SK-N-SH (cell line): ENCODE measurements around the gene IL17REL. TPM values are rescaled to one million over a fixed set of nuclear protein-coding genes. Genes with fewer than 3 reads are reported as not detected.

Experiments used
- CTCF ChIA-PET: fragments of 300-600, 350-600 bp; formaldehyde crosslinking; extraction: SDS; loops from one replicate; lab custom pipeline; 2021; lab: Yijun Ruan, JAX
- POLR2A ChIA-PET: fragments of 350-600 bp; sonication (Branson Sonifier 250); formaldehyde crosslinking; extraction: SDS; loops from one replicate; lab custom pipeline; 2020; ENCODE audit warnings: antibody characterized with exemption, inconsistent platforms; lab: Yijun Ruan, JAX
- DNase-seq: peaks from one replicate; pipeline ENCODE4 v3.0.0; 2012
- H2AFZ ChIP-seq: fragments of 200-600 bp; sonication (generic); 2 replicates; pipeline ENCODE4 v1.8.1; 2016; ENCODE audit warnings: antibody characterized with exemption, mild to moderate bottlenecking, low read depth
- H3F3A ChIP-seq: fragments of 200-600 bp; sonication (generic); replicated peaks from 2 replicates; pipeline ENCODE3; 2016; ENCODE audit warnings: antibody characterized with exemption, mild to moderate bottlenecking; ENCODE audit not compliant: insufficient read depth
- H3K27ac ChIP-seq, 2 experiments: fragments of 200-500 bp in 1 of 2; fragments of 200-600 bp in 1 of 2; sonication (Bioruptor generic) in 1 of 2; sonication (generic), shearing (Covaris generic) in 1 of 2; 2 replicates each; pipeline versions ENCODE4 v1.5.1 to v1.6.1; 2014 to 2016; ENCODE audit warnings: low read depth in 2 of 2, inconsistent platforms in 1 of 2, low read length in 1 of 2, mild to moderate bottlenecking in 1 of 2, mixed read lengths in 1 of 2
- H3K27me3 ChIP-seq: fragments of 200-600 bp; sonication (generic), shearing (Covaris generic); 2 replicates; pipeline ENCODE4 v1.6.1; 2016; ENCODE audit warnings: mixed run types; ENCODE audit not compliant: insufficient read depth
- H3K36me3 ChIP-seq, 2 experiments: fragments of 200-500 bp in 1 of 2; fragments of 200-600 bp in 1 of 2; sonication (Bioruptor generic) in 1 of 2; sonication (generic) in 1 of 2; replicated peaks in 1 of 2; 2 replicates each; pipeline versions ENCODE3 to v1.5.1; 2014 to 2016; ENCODE audit warnings: low read length in 1 of 2, mild to moderate bottlenecking in 1 of 2; ENCODE audit not compliant: insufficient read depth in 2 of 2, control insufficient read depth in 1 of 2
- H3K4me1 ChIP-seq, 2 experiments: fragments of 200-500 bp in 1 of 2; fragments of 200-600 bp in 1 of 2; sonication (Bioruptor generic) in 1 of 2; sonication (generic), shearing (Covaris generic) in 1 of 2; 2 replicates each; pipeline versions ENCODE4 v1.5.1 to v1.6.1; 2014 to 2016; ENCODE audit warnings: low read depth in 1 of 2, low read length in 1 of 2, mixed run types in 1 of 2; ENCODE audit not compliant: insufficient read depth in 2 of 2, control insufficient read depth in 1 of 2
- H3K4me2 ChIP-seq: fragments of 200-600 bp; sonication (generic), shearing (Covaris generic); 2 replicates; pipeline ENCODE4 v1.6.1; 2017; ENCODE audit warnings: mixed run types
- H3K4me3 ChIP-seq, 2 experiments: fragments of 200-500 bp in 1 of 2; fragments of 200-600 bp in 1 of 2; sonication (Bioruptor generic) in 1 of 2; sonication (generic), shearing (Covaris generic) in 1 of 2; 2 replicates each; pipeline versions ENCODE4 v1.5.1 to v1.8.1; 2014 to 2016; ENCODE audit warnings: low read depth in 2 of 2, inconsistent platforms in 1 of 2, low read length in 1 of 2, mild to moderate bottlenecking in 1 of 2, mixed read lengths in 1 of 2, moderate library complexity in 1 of 2
- H3K79me2 ChIP-seq: fragments of 200-600 bp; sonication (generic); 2 replicates; pipeline ENCODE4 v1.8.1; 2017; ENCODE audit warnings: mild to moderate bottlenecking; ENCODE audit not compliant: insufficient read depth
- H3K9ac ChIP-seq: fragments of 200-600 bp; sonication (generic); 2 replicates; pipeline ENCODE4 v1.6.1; 2017; ENCODE audit warnings: mixed run types
- H3K9me2 ChIP-seq: fragments of 200-600 bp; sonication (generic); 2 replicates; pipeline ENCODE4 v1.6.1; 2017; ENCODE audit warnings: mixed run types
- H3K9me3 ChIP-seq: fragments of 200-600 bp; sonication (generic); 2 replicates; pipeline ENCODE4 v1.6.1; 2017; ENCODE audit warnings: mixed run types, mild to moderate bottlenecking, moderate library complexity
- H4K20me1 ChIP-seq: fragments of 200-600 bp; sonication (generic); 2 replicates; pipeline ENCODE4 v1.6.1; 2017; ENCODE audit warnings: mild to moderate bottlenecking, mixed run types; ENCODE audit not compliant: insufficient read depth
- EZH2phosphoT487 ChIP-seq: fragments of 200-600 bp; sonication (generic); IDR thresholded peaks from 2 replicates; pipeline ENCODE4 v1.6.1; 2017; ENCODE audit warnings: low read depth, mixed run types, mild to moderate bottlenecking, antibody characterized with exemption, moderate library complexity, borderline replicate concordance
- FOXJ3 ChIP-seq: sonication (generic); formaldehyde crosslinking; IDR thresholded peaks from 2 replicates; pipeline ENCODE4 v1.5.1; 2020; ENCODE audit warnings: mild to moderate bottlenecking, missing genetic modification reagents
- FOXM1 ChIP-seq: IDR thresholded peaks from 2 replicates; pipeline ENCODE4 v1.4.0; 2012; ENCODE audit warnings: low read depth, mild to moderate bottlenecking
- GABPA ChIP-seq: IDR thresholded peaks from 2 replicates; pipeline ENCODE4 v1.4.0; 2012; ENCODE audit warnings: low read depth, mild to moderate bottlenecking
- JUND ChIP-seq: IDR thresholded peaks from 2 replicates; pipeline ENCODE4 v1.4.0; 2012
- MXI1 ChIP-seq: IDR thresholded peaks from 2 replicates; pipeline ENCODE4 v1.6.1; 2012; ENCODE audit warnings: mild to moderate bottlenecking, low read depth, low read length, improper control_type of control experiment
- NFIC ChIP-seq: IDR thresholded peaks from 2 replicates; pipeline ENCODE4 v1.4.0; 2012; ENCODE audit warnings: borderline replicate concordance
- POLR2AphosphoS5 ChIP-seq: IDR thresholded peaks from 2 replicates; pipeline ENCODE4 v1.6.1; 2012; ENCODE audit warnings: low read depth, low read length
- RAD21 ChIP-seq: IDR thresholded peaks from 2 replicates; pipeline ENCODE4 v1.6.1; 2012; ENCODE audit warnings: mild to moderate bottlenecking, low read length
- RCOR1 ChIP-seq: fragments of 150-350 bp; IDR thresholded peaks from 2 replicates; pipeline ENCODE4 v1.6.1; 2017; ENCODE audit warnings: antibody characterized with exemption, low read length
- RFX5 ChIP-seq: IDR thresholded peaks from 2 replicates; pipeline ENCODE4 v1.6.1; 2012; ENCODE audit warnings: mild to moderate bottlenecking, improper control_type of control experiment, low read length
- RXRA ChIP-seq: IDR thresholded peaks from 2 replicates; pipeline ENCODE4 v1.4.0; 2012; ENCODE audit warnings: low read depth, mild to moderate bottlenecking, borderline replicate concordance
- SIN3A ChIP-seq: IDR thresholded peaks from 2 replicates; pipeline ENCODE4 v1.6.1; 2012; ENCODE audit warnings: low read depth, mild to moderate bottlenecking, low read length, moderate library complexity, borderline replicate concordance
- TAF1 ChIP-seq: IDR thresholded peaks from 2 replicates; pipeline ENCODE4 v1.6.1; 2012; ENCODE audit warnings: low read depth, mild to moderate bottlenecking, low read length, moderate library complexity, borderline replicate concordance
- TCF12 ChIP-seq: IDR thresholded peaks from 2 replicates; pipeline ENCODE4 v1.4.0; 2012
- YY1 ChIP-seq: IDR thresholded peaks from 2 replicates; pipeline ENCODE4 v1.4.0; 2012; ENCODE audit warnings: low read depth, mild to moderate bottlenecking
- WGBS: methylation state at CpG from one replicate; pipeline ENCODE4 v1.1.6; 2017; ENCODE audit warnings: low lambda C conversion rate; 5-methylcytosine and 5-hydroxymethylcytosine counted together
- polyA plus RNA-seq, 3 experiments: library from polyadenylated mRNA; depleted of rRNA; stranded (reverse); fragments of >200 nt; gene quantifications; 2 replicates each; pipeline ENCODE4 v1.2.3, GENCODE V29; 2012
- TF ChIP-seq, protein P1 (sequence below): fragments of 200-600 bp; sonication (generic); IDR thresholded peaks from 2 replicates; pipeline ENCODE4 v1.6.1; 2017; ENCODE audit warnings: antibody characterized with exemption, mild to moderate bottlenecking, moderate library complexity
- TF ChIP-seq, protein P2 (sequence below): IDR thresholded peaks from 2 replicates; pipeline ENCODE4 v1.4.0; 2012; ENCODE audit warnings: low read depth, borderline replicate concordance

The IL17REL gene
- polyA plus RNA-seq, 1 of the 3 experiments (the other 2 are of a cell fraction) = not detected

DNA sequence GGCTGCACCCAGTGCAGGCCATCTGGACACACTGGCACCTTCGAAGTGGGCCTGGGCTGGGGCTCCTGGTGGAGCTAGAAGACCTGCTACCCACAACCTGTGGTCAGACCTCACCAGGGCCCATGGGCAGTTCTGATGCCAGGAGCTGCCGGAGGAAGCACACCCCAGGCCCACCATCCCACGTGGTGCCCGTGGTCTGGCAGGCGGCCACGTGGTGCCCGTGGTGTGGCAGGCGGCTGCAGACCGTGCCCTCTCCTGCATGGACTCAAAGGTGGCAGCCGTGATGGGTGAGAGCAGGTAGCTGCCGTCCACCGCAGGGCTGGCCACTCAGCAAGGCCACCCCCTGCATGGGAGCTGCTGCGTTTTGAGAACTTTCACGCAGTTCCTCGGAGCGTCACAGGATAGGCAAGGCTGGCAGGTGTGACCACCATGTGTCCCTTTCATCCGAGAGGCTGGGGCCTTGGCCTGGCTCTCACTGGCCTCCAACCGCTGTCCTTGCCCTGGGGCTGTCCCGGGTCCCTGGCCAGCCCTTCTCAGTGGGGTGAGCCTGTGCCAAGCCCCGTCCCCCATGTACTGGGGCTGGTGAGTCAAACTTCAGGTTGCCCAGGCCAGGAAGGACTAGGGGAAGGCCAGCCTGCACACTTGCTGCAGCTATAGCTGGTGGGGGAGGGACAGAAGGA lies 3.9 kb upstream of the IL17REL start:
- 67% methylated on average over 9 of the region's 20 CpGs for WGBS
- Histone ChIP-seq H3K4me1 (no peaks in the 10 kb centered on the region), H2AFZ (no peak overlapping the region), H3F3A (no peaks in the 10 kb centered on the region), H3K9ac (no peak overlapping the region), H3K36me3 (no peaks in the 10 kb centered on the region), H3K27me3 (peaks cover 67% of the 10 kb centered on the region), H3K9me3 (no peaks in the 10 kb centered on the region), H3K4me3 (no peak overlapping the region), H3K9me2 (no peaks in the 10 kb centered on the region), H4K20me1 (no peaks in the 10 kb centered on the region), H3K79me2 (no peaks in the 10 kb centered on the region), H3K27ac (no peak overlapping the region), H3K4me2 (no peak overlapping the region)
- TF ChIP-seq YY1 (no peak), POLR2AphosphoS5 (no peak), FOXM1 (no peak), SIN3A (no peak), RXRA (no peak), RFX5 (no peak), TAF1 (no peak), FOXJ3 (CRISPR knock-in tag) (no peak), GABPA (no peak), JUND (no peak), EZH2phosphoT487 (no peak), RCOR1 (no peak), TCF12 (no peak), NFIC (no peak), MXI1 (no peak), RAD21 (no peak)
- TF ChIP-seq, protein P1, sequence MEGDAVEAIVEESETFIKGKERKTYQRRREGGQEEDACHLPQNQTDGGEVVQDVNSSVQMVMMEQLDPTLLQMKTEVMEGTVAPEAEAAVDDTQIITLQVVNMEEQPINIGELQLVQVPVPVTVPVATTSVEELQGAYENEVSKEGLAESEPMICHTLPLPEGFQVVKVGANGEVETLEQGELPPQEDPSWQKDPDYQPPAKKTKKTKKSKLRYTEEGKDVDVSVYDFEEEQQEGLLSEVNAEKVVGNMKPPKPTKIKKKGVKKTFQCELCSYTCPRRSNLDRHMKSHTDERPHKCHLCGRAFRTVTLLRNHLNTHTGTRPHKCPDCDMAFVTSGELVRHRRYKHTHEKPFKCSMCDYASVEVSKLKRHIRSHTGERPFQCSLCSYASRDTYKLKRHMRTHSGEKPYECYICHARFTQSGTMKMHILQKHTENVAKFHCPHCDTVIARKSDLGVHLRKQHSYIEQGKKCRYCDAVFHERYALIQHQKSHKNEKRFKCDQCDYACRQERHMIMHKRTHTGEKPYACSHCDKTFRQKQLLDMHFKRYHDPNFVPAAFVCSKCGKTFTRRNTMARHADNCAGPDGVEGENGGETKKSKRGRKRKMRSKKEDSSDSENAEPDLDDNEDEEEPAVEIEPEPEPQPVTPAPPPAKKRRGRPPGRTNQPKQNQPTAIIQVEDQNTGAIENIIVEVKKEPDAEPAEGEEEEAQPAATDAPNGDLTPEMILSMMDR = no peak
- TF ChIP-seq, protein P2, sequence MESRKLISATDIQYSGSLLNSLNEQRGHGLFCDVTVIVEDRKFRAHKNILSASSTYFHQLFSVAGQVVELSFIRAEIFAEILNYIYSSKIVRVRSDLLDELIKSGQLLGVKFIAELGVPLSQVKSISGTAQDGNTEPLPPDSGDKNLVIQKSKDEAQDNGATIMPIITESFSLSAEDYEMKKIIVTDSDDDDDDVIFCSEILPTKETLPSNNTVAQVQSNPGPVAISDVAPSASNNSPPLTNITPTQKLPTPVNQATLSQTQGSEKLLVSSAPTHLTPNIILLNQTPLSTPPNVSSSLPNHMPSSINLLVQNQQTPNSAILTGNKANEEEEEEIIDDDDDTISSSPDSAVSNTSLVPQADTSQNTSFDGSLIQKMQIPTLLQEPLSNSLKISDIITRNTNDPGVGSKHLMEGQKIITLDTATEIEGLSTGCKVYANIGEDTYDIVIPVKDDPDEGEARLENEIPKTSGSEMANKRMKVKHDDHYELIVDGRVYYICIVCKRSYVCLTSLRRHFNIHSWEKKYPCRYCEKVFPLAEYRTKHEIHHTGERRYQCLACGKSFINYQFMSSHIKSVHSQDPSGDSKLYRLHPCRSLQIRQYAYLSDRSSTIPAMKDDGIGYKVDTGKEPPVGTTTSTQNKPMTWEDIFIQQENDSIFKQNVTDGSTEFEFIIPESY = no peak
- ChIA-PET POLR2A (no interaction called here), CTCF (interaction anchor here (0.6 to 2.6 kb wide), 4 partner anchors 14 to 86 kb away, joined by 3 to 9 read pairs (median 8); no protein-coding TSS in a partner anchor)
- peak; percentile 35 for DNase-seq
